Liver (tissue), 9 donors: ENCODE measurements around the gene UBAP1L. TPM values are rescaled to one million over a fixed set of nuclear protein-coding genes. Genes with fewer than 3 reads are reported as not detected.

ENCODE experiments used
- DNase-seq: peaks from one replicate; pipeline ENCODE4 v3.0.0-alpha.2; 2017; ENCODE audit warnings: low spot score
- H3K27ac ChIP-seq, 2 donors: one replicate each; pipeline ENCODE4 v1.7.0; 2013; ENCODE audit warnings: inconsistent platforms in 2 of 2, low read length in 2 of 2, control low read depth in 1 of 2, low read depth in 1 of 2, mild to moderate bottlenecking in 1 of 2
- H3K27me3 ChIP-seq, 4 donors: one replicate each; pipeline versions ENCODE4 v1.6.1 to v1.7.0; 2013; ENCODE audit warnings: low read length in 3 of 4, inconsistent platforms in 1 of 4, mild to moderate bottlenecking in 1 of 4, moderate library complexity in 1 of 4; ENCODE audit not compliant: control insufficient read depth in 4 of 4, insufficient read depth in 4 of 4
- H3K36me3 ChIP-seq, 4 donors: one replicate each; pipeline versions ENCODE4 v1.6.1 to v1.7.0; 2013; ENCODE audit warnings: low read length in 3 of 4, mild to moderate bottlenecking in 3 of 4, low read depth in 1 of 4, moderate library complexity in 1 of 4; ENCODE audit not compliant: control insufficient read depth in 4 of 4, insufficient read depth in 3 of 4
- H3K4me1 ChIP-seq, 4 donors: one replicate each; pipeline versions ENCODE4 v1.6.1 to v1.7.0; 2013; ENCODE audit warnings: low read length in 3 of 4, mild to moderate bottlenecking in 3 of 4, moderate library complexity in 1 of 4; ENCODE audit not compliant: control insufficient read depth in 4 of 4, insufficient read depth in 4 of 4
- H3K4me3 ChIP-seq, 3 donors: one replicate each; pipeline versions ENCODE4 v1.6.1 to v1.7.0; 2013; ENCODE audit warnings: low read length in 3 of 3, control low read depth in 1 of 3, low read depth in 1 of 3, mild to moderate bottlenecking in 1 of 3
- H3K9ac ChIP-seq, 2 donors: one replicate each; pipeline ENCODE4 v1.7.0; 2013; ENCODE audit warnings: low read length in 2 of 2, mild to moderate bottlenecking in 2 of 2, moderate library complexity in 2 of 2, control low read depth in 1 of 2, low read depth in 1 of 2
- H3K9me3 ChIP-seq, 4 donors: one replicate each; pipeline versions ENCODE4 v1.6.1 to v1.7.0; 2013; ENCODE audit warnings: low read length in 3 of 4; ENCODE audit not compliant: control insufficient read depth in 4 of 4
- CTCF ChIP-seq: fragments of 150-350 bp; IDR thresholded peaks from 2 replicates; pipeline ENCODE4 v1.5.1; 2017; ENCODE audit warnings: improper control_type of control experiment, low read depth, low read length; ENCODE audit not compliant: missing input control
- EGR1 ChIP-seq, 2 donors: IDR thresholded peaks; 2 replicates each; pipeline ENCODE4 v1.6.1; 2016 to 2018; ENCODE audit warnings: antibody characterized with exemption in 2 of 2, low read depth in 2 of 2
- FOXA1 ChIP-seq: IDR thresholded peaks from 2 replicates; pipeline ENCODE4 v1.6.1; 2016; ENCODE audit warnings: antibody characterized with exemption
- FOXA2 ChIP-seq: IDR thresholded peaks from 2 replicates; pipeline ENCODE4 v1.6.1; 2016; ENCODE audit warnings: antibody characterized with exemption
- GABPA ChIP-seq, 2 donors: IDR thresholded peaks in 1 of 2; conservative IDR thresholded peaks in 1 of 2; 2 replicates each; pipeline ENCODE4 v1.6.1; 2016; ENCODE audit warnings: antibody characterized with exemption in 2 of 2, mild to moderate bottlenecking in 1 of 2, moderate library complexity in 1 of 2
- HNF4A ChIP-seq, 2 donors: conservative IDR thresholded peaks; 2 replicates each; pipeline ENCODE4 v1.6.1; 2016; ENCODE audit warnings: antibody characterized with exemption in 2 of 2, mild to moderate bottlenecking in 2 of 2
- HNF4G ChIP-seq: IDR thresholded peaks from 2 replicates; pipeline ENCODE4 v1.6.1; 2016; ENCODE audit warnings: antibody characterized with exemption
- JUND ChIP-seq, 2 donors: IDR thresholded peaks; 2 replicates each; pipeline ENCODE4 v1.6.1; 2016; ENCODE audit warnings: antibody characterized with exemption in 2 of 2
- MAX ChIP-seq: IDR thresholded peaks from 2 replicates; pipeline ENCODE4 v1.6.1; 2016; ENCODE audit warnings: antibody characterized with exemption
- RAD21 ChIP-seq, 2 donors: IDR thresholded peaks; 2 replicates each; pipeline ENCODE4 v1.6.1; 2016; ENCODE audit warnings: antibody characterized with exemption in 2 of 2, mild to moderate bottlenecking in 2 of 2
- RXRA ChIP-seq, 2 donors: IDR thresholded peaks; 2 replicates each; pipeline ENCODE4 v1.6.1; 2017 to 2018; ENCODE audit warnings: antibody characterized with exemption in 2 of 2, mild to moderate bottlenecking in 1 of 2
- SP1 ChIP-seq: IDR thresholded peaks from 2 replicates; pipeline ENCODE4 v1.6.1; 2018; ENCODE audit warnings: antibody characterized with exemption, mild to moderate bottlenecking
- TAF1 ChIP-seq: conservative IDR thresholded peaks from 2 replicates; pipeline ENCODE4 v1.6.1; 2016; ENCODE audit warnings: antibody characterized with exemption, mild to moderate bottlenecking
- YY1 ChIP-seq: IDR thresholded peaks from 2 replicates; pipeline ENCODE4 v1.6.1; 2016; ENCODE audit warnings: antibody characterized with exemption, mild to moderate bottlenecking
- ZBTB33 ChIP-seq: IDR thresholded peaks from 2 replicates; pipeline ENCODE4 v1.6.1; 2016; ENCODE audit warnings: antibody characterized with exemption
- whole genome bisulfite sequencing: extraction: QIAGEN DNeasy Blood & Tissue Kit; methylation state at CpG from one replicate; pipeline ENCODE4 v1.1.7; 2013; 5-methylcytosine and 5-hydroxymethylcytosine counted together
- polyA plus RNA-seq, 2 donors: library from polyadenylated mRNA; stranded (reverse) in 1 of 2; unstranded in 1 of 2; fragments of 200-250 nt in 1 of 2; fragments of >200 nt in 1 of 2; fragmentation: Nextera tagmentation in 1 of 2; extraction: Ambion mirVana in 1 of 2; gene quantifications; one replicate each; pipeline versions ENCODE4 v1.2.1 to v1.2.3, GENCODE V29; 2013 to 2015
- total RNA-seq, 2 donors: library from RNA; depleted of rRNA; stranded (reverse); fragments of >200 nt; gene quantifications; one replicate each; pipeline ENCODE4 v1.2.3, GENCODE V29; 2014
- TF ChIP-seq, protein P1 (sequence below): IDR thresholded peaks from 2 replicates; pipeline ENCODE4 v1.6.1; 2016; ENCODE audit warnings: antibody characterized with exemption
- donor health status: healthy.
- donor health status: healthy.
- donor health status: healthy.
- donor health status: healthy.
- donor health status: healthy.

UBAP1L gene
- total and polyA plus RNA-seq, 4 donors = 0.57 to 6.9 (median 0.90) TPM

- Histone ChIP-seq H3K9ac (no peak overlapping the region), H3K4me3 (no peak overlapping the region), H3K36me3 (peaks cover 4 to 36% (median 28%) of the 10 kb centered on the region in 4 donors), H3K9me3 (no peaks in the 10 kb centered on the region), H3K27ac (no peak overlapping the region), H3K4me1 (peaks cover 3 to 12% (median 11%) of the 10 kb centered on the region in 4 donors), H3K27me3 (no peaks in the 10 kb centered on the region)
- DNase-seq = no peak
- 93% methylated on average over 4 of the region's 4 CpGs for WGBS
- TF ChIP-seq SP1 = no peak
- no peak for TF ChIP-seq FOXA1
- TF ChIP-seq FOXA2 = no peak
- no peak for TF ChIP-seq TAF1
- no peak for TF ChIP-seq MAX
- no peak for TF ChIP-seq GABPA (IDR thresholded peaks at IDR 0.05 in 1 of 2, conservative IDR thresholded peaks at IDR 0.05 in 1 of 2)
- no peak for TF ChIP-seq RXRA (IDR thresholded peaks at IDR 0.05)
- TF ChIP-seq, protein P1, sequence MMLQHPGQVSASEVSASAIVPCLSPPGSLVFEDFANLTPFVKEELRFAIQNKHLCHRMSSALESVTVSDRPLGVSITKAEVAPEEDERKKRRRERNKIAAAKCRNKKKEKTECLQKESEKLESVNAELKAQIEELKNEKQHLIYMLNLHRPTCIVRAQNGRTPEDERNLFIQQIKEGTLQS = no peak
- no peak for TF ChIP-seq JUND (IDR thresholded peaks at IDR 0.05)
These were observed 48.0 kb upstream of the UBAP1L start for GRCh38 chr15:65163041-65163440.

DNA sequence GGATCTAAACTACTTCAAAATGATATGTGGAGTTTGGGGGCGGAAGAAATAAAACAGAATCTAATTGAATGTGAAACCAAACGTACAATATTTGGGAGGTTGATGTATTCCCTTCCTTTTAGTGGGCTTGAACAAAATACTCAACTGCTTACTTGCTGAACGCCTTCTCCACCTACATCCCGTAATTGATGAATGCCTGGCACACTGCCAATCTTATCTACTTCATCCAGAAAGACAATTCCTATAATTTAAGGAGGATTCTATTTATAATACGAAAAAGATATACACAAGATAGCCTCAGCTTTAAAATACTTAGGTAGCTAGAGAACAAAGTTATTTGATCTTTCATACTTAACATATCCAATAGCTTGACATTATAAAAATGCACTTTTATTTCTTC is 41.7 kb upstream of the UBAP1L start:
- Histone ChIP-seq H3K9me3 (no peaks in the 10 kb centered on the region), H3K27me3 (no peaks in the 10 kb centered on the region), H3K27ac (no peak overlapping the region), H3K4me1 (peaks cover 0 to 13% (median 8%) of the 10 kb centered on the region in 4 donors), H3K36me3 (peaks cover 15 to 58% (median 52%) of the 10 kb centered on the region in 4 donors), H3K9ac (no peak overlapping the region), H3K4me3 (no peak overlapping the region)
- TF ChIP-seq RAD21 (IDR thresholded peaks at IDR 0.05) (no peak), CTCF (no peak), JUND (IDR thresholded peaks at IDR 0.05) (no peak), RXRA (IDR thresholded peaks at IDR 0.05) (no peak), FOXA2 (no peak), FOXA1 (no peak), ZBTB33 (no peak), MAX (no peak), GABPA (IDR thresholded peaks at IDR 0.05 in 1 of 2, conservative IDR thresholded peaks at IDR 0.05 in 1 of 2) (no peak), SP1 (no peak), YY1 (no peak), EGR1 (IDR thresholded peaks at IDR 0.05; ENCODE audit: low read depth in 2 of 2) (no peak), HNF4G (no peak), HNF4A (conservative IDR thresholded peaks at IDR 0.05) (no peak)
- TF ChIP-seq, protein P1 = no peak
- DNase-seq = no peak
- 83% methylated on average over 5 of the region's 5 CpGs for WGBS
